PC-3 (cell line): Measurements from ENCODE around the gene HS2ST1.

ENCODE experiments used
- EZH2phosphoT487 ChIP-seq: fragments of 300-600 bp; sonication (generic); IDR thresholded peaks from 2 replicates; pipeline ENCODE4 v1.6.1; 2018; ENCODE audit warnings: mild to moderate bottlenecking, antibody characterized with exemption, low read length, borderline replicate concordance
- TF ChIP-seq, protein P1 (sequence below): fragments of 300-600 bp; sonication (generic); conservative IDR thresholded peaks from 2 replicates; pipeline ENCODE4 v1.5.1; 2017; ENCODE audit warnings: antibody characterized with exemption, low read depth, mild to moderate bottlenecking, low read length

DNA sequence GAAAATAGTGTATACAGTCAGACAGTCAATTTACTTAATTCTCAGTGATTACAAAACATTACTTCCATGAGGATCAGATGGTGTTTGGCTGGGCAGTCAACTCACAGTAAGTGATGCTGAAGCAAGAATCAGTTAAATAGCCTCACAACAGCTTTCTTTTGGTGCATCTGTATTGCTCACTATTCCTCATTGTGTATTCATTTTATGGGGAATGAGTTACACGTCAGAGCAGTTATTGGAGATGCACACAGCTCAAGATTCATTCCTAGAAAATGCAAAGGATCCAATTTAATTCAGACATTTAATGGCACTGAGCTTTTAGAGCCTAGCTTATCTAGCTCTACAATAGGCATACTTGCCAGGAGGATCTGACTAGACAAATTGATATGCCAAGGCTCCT, 150.6 kb downstream of the HS2ST1 start:
- TF ChIP-seq, protein P1, sequence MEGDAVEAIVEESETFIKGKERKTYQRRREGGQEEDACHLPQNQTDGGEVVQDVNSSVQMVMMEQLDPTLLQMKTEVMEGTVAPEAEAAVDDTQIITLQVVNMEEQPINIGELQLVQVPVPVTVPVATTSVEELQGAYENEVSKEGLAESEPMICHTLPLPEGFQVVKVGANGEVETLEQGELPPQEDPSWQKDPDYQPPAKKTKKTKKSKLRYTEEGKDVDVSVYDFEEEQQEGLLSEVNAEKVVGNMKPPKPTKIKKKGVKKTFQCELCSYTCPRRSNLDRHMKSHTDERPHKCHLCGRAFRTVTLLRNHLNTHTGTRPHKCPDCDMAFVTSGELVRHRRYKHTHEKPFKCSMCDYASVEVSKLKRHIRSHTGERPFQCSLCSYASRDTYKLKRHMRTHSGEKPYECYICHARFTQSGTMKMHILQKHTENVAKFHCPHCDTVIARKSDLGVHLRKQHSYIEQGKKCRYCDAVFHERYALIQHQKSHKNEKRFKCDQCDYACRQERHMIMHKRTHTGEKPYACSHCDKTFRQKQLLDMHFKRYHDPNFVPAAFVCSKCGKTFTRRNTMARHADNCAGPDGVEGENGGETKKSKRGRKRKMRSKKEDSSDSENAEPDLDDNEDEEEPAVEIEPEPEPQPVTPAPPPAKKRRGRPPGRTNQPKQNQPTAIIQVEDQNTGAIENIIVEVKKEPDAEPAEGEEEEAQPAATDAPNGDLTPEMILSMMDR = no peak
- TF ChIP-seq EZH2phosphoT487 = no peak
